Activated CD4-positive, alpha-beta T cell treated with anti-CD3 and anti-CD28 coated beads, Interleukin-2, amount 10 ng/mL, durations not matched to agents 24 days and 14 days (primary cell): ENCODE results near the gene MAST4. TPM values are rescaled to one million over a fixed set of nuclear protein-coding genes. Genes with fewer than 3 reads are reported as not detected.

Experiments
- DNase-seq: peaks from one replicate; pipeline ENCODE4 v3.0.0; 2022
- H3K27ac Mint-ChIP-seq: one replicate; pipeline ENCODE4 v1.8.0; 2022; ENCODE audit warnings: mild to moderate bottlenecking, mixed read lengths
- H3K27me3 Mint-ChIP-seq: one replicate; pipeline ENCODE4 v1.8.0; 2022; ENCODE audit warnings: mixed read lengths
- H3K36me3 Mint-ChIP-seq: one replicate; pipeline ENCODE4 v1.8.0; 2022; ENCODE audit warnings: low read depth, mild to moderate bottlenecking, mixed read lengths
- H3K4me1 Mint-ChIP-seq: one replicate; pipeline ENCODE4 v1.8.0; 2021; ENCODE audit warnings: mixed read lengths
- H3K4me3 Mint-ChIP-seq: one replicate; pipeline ENCODE4 v1.8.0; 2022; ENCODE audit warnings: mild to moderate bottlenecking, moderate library complexity, mixed read lengths
- H3K9me3 Mint-ChIP-seq: one replicate; pipeline ENCODE4 v1.8.0; 2021; ENCODE audit warnings: mixed read lengths
- intact Hi-C: fragments of 100-400 bp; cut with micrococcal nuclease; formaldehyde crosslinking; loops from one replicate; pipeline ENCODE4 v1.15.1; 2023
- total RNA-seq: library from RNA; stranded (reverse); gene quantifications from 2 replicates; pipeline ENCODE4 v1.2.3, GENCODE V29; 2022

Gene MAST4
- total RNA-seq, 1 donor from 2014 or later, result 16.1 TPM

DNA sequence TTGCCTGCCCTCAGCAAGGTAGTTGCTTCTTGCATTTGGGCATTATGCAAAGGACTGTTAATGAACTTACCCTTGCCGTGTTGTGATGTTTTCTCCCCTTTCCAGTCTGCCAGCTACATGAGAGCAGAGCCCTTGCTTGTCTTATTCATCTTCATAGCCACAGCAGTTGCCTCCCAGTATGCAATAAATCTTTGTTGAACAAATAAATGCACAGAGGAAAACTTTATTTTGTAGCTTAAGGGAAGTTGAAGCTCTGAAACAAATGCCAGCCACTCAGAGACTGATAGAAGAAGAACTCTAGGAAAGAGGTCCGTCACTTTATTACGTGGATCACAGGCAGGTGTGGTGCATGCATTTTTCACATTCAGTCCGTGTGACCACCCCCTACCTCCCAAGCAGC, 19.7 kb downstream of the MAST4 start:
- no peak overlapping the region for H3K27ac Mint-ChIP-seq
- H3K9me3 Mint-ChIP-seq, result no peaks in the 10 kb centered on the region
- no peak overlapping the region for H3K4me3 Mint-ChIP-seq
- peaks cover 10% of the 10 kb centered on the region for H3K27me3 Mint-ChIP-seq
- H3K36me3 Mint-ChIP-seq, result peaks cover 2% of the 10 kb centered on the region
- intact Hi-C loops, result loop anchor here (2.0 kb wide), 1 partner anchor 19 kb away; the partner anchor contains the start of gene MAST4
- no peak for DNase-seq
- H3K4me1 Mint-ChIP-seq, result peaks cover 23% of the 10 kb centered on the region

DNA sequence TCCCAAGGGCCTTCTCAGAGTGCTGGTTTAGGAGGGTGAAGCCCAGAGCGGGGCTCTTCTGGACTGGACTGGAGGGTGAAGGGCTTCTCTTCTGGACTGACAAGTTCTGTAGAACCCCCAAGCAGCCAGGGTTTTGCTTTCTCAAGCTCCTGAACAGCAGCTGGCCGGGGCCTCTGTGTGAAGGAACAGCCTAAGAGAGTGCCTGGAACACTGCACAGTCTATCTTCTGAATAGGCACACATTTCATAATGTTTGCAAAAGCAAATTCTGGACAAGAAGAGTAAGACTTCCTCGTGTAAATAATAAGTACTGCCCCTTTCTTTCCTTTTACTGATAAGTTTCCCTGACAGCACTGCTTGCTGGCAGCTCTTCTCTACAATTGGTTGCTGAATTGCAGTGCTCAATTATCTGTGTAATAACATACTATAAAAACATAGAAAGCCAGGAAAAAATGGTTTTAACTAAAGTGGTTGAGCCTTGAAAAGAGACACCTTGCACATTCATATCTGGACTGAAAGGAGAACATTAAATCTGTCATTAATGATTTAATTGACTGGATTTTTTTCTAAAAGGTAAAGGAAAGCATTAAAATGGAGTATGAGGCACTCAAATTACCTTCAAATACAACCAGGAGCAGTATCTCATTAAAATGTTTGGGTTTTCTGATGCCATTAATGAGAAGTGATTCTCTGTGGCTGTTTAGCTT, 20.5 kb downstream of the MAST4 start:
- H3K27ac Mint-ChIP-seq, result peak overlapping the region; percentile 70
- no peak overlapping the region for H3K4me3 Mint-ChIP-seq
- DNase-seq, result no peak
- H3K27me3 Mint-ChIP-seq, result peaks cover 9% of the 10 kb centered on the region
- no peaks in the 10 kb centered on the region for H3K9me3 Mint-ChIP-seq
- H3K36me3 Mint-ChIP-seq, result peaks cover 2% of the 10 kb centered on the region
- intact Hi-C loops, result loop anchor here (1.0 to 2.0 kb wide), 2 partner anchors 20 to 62 kb away; partner anchors contain the start of gene MAST4
- H3K4me1 Mint-ChIP-seq, result peaks cover 26% of the 10 kb centered on the region

DNA sequence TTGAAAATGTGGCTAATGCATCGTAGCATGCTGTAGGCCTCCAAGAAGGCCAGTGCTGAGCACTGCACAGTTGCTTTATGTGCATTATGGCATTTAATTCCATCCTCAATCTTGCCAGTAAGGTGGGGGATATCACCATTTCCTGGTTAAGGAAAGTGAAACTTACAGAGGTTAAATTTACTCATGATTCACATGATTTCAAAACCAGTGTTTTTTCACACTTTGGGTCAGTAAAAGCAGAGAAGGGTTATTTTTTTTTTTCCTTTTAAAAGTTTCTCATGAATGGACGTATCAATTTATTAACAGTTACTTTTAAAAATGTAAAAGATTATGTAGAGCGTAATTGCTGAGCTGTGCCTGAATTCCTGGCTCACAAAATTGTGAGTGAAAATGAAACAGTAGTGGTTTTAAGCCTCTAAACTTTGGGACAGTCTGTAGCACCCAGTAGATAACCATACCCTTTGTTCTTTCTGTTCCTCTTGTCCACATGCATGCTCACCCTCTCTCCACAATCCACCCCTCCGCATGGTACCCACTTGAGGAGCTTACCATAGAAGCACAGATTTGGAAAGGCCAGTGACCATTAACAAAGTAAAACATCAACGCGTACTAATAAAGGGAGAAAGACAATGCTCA, 21.2 kb downstream of the MAST4 start:
- peaks cover 9% of the 10 kb centered on the region for H3K27me3 Mint-ChIP-seq
- no peak for DNase-seq
- H3K4me1 Mint-ChIP-seq, result peaks cover 28% of the 10 kb centered on the region
- H3K27ac Mint-ChIP-seq, result peak overlapping the region; percentile 70
- H3K9me3 Mint-ChIP-seq, result peaks cover 5% of the 10 kb centered on the region
- peak overlapping the region; percentile 67 for H3K4me3 Mint-ChIP-seq
- peaks cover 3% of the 10 kb centered on the region for H3K36me3 Mint-ChIP-seq
- intact Hi-C loops, result loop anchor here (1.0 to 2.0 kb wide), 2 partner anchors 21 to 63 kb away; partner anchors contain the start of gene MAST4

DNA sequence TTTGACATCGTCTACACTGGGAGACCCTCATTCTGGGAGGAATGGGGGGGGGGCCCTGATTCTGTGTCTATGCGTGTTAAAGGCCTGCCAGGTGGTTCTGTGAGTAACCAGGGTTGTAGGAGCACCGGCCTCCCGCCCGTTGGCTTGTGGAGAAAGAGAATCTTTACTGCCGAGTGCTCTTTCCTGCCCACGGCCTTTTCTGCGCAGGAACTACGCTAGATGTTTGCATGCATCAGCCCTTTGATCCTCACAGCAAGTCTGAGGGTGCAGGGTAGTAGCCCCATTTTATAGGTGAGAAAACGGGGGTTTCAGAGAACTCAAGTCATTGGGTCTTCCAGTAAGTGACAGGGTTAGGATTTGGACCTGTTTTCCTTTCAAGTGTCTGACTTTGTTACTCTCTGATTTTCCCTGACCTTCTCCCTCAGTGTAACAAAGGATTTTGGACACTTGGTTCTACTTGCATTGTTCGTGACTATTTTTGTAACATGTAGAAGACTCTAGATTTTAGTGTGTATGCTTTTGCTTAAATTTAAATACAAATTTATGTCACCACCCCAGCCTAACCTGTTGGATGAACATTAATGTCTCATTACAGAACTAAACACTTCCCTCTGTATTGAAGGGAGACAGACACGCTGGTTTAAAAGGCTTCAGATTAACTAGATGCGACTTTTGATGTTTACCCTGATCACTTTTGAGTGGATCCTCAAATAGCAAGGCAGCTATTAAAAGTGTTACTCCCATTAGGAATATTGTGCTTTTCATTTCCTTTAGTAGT, 22.0 kb downstream of the MAST4 start:
- peaks cover 8% of the 10 kb centered on the region for H3K9me3 Mint-ChIP-seq
- intact Hi-C loops, result loop anchor here (1.0 to 2.0 kb wide), 2 partner anchors 21 to 64 kb away; partner anchors contain the start of gene MAST4
- H3K4me3 Mint-ChIP-seq, result peak overlapping the region; percentile 67
- no peak overlapping the region for H3K27ac Mint-ChIP-seq
- H3K27me3 Mint-ChIP-seq, result peaks cover 9% of the 10 kb centered on the region
- peak; percentile 63 for DNase-seq
- peaks cover 3% of the 10 kb centered on the region for H3K36me3 Mint-ChIP-seq
- H3K4me1 Mint-ChIP-seq, result peaks cover 26% of the 10 kb centered on the region

DNA sequence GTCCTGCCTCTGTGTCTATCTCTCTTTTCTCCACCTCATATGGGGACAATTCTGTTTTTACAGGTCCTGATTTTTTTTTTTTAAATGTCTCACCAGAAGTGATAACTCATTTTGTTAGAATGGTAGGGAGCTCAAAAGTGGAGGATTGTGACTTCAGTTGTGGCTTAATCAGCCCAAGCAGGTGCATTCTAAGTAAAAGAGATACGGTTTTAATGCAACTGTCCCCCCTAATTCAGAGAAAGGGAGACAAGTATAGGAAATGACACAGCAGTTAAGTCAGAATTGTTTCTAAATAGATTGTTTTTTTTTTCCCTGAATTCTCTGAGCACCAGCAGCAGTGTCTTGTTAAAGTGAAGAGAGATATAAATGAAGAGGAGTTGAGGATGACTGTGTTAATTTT, 24.5 kb downstream of the MAST4 start:
- DNase-seq, result no peak
- Mint-ChIP-seq H3K27me3 (peaks cover 8% of the 10 kb centered on the region), H3K4me3 (peak overlapping the region; percentile 17), H3K9me3 (peaks cover 8% of the 10 kb centered on the region), H3K27ac (peak overlapping the region; percentile 30), H3K36me3 (peaks cover 3% of the 10 kb centered on the region), H3K4me1 (peaks cover 26% of the 10 kb centered on the region)
- intact Hi-C loops, result no loop called here

DNA sequence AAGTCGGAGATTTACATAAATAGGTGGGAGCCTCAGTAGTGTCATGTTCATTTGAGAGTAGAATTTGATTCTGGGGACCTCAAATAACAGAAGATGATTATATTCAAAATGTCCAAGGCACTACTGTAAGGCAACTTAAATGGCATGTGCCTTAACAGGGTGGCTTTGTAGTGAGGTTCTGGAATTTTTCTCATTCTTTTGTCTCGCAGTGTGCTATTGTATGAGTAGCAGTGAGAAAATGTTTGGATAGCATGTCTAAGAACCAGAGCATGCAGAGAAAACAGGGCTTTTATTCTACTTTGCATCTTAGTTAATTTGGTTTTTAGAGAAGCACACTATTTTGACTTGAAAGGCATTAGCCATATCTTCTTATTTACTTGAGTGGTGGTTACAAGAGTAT, 25.0 kb downstream of the MAST4 start:
- Mint-ChIP-seq H3K4me3 (peak overlapping the region; percentile 17), H3K27ac (peak overlapping the region; percentile 30), H3K27me3 (peaks cover 8% of the 10 kb centered on the region)

DNA sequence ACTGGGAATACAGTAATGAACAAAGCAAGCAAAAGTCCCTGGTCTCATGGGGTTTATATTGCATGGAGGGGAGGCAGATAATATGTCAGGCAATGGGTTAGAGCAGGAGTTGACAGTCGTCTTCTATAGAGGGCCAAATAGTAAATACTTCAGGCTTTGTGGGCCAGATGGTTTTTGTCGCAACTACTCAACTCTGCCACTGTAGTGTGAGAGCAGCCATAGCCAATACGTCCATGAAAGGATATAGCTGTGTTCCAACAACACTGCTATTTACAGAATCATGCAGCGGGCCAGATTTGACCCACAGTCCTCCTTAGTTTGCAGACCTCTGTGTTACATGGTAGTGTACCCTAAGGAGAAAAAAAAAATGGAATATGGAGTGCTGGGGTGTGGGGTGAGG, 25.5 kb downstream of the MAST4 start:
- peaks cover 3% of the 10 kb centered on the region for H3K36me3 Mint-ChIP-seq
- no peak overlapping the region for H3K27ac Mint-ChIP-seq
- intact Hi-C loops, result no loop called here
- DNase-seq, result no peak
- H3K9me3 Mint-ChIP-seq, result peaks cover 8% of the 10 kb centered on the region
- H3K27me3 Mint-ChIP-seq, result peaks cover 8% of the 10 kb centered on the region
- H3K4me1 Mint-ChIP-seq, result peaks cover 24% of the 10 kb centered on the region
- no peak overlapping the region for H3K4me3 Mint-ChIP-seq

More for the DNA sequence above, 25.0 kb downstream of the MAST4 start:
- intact Hi-C loops, result no loop called here
- Mint-ChIP-seq H3K9me3 (peaks cover 8% of the 10 kb centered on the region), H3K36me3 (peaks cover 3% of the 10 kb centered on the region), H3K4me1 (peaks cover 26% of the 10 kb centered on the region)
- no peak for DNase-seq

DNA sequence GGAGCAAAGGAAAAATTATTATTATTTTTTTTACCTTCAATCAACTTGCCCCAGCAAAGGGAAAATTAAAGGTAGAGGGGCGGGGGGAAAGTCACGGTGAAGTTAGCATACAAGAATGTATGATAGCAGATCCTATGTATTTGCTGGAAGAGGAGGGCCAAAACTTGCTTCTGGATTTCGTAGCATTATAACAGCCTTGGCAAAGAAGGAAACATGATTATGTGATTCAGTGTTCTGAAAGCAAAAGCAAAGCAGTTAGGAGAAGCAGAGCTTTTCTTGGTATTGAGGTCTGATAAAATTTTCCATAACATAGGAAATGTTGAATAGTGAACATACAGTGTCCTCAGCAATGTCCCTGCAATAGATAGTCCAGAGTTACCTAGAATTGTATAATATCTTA, 32.4 kb downstream of the MAST4 start:
- Mint-ChIP-seq H3K9me3 (no peaks in the 10 kb centered on the region), H3K4me1 (no peaks in the 10 kb centered on the region), H3K36me3 (no peaks in the 10 kb centered on the region), H3K4me3 (no peak overlapping the region), H3K27me3 (peaks cover 10% of the 10 kb centered on the region), H3K27ac (no peak overlapping the region)
- intact Hi-C loops, result no loop called here
- no peak for DNase-seq

DNA sequence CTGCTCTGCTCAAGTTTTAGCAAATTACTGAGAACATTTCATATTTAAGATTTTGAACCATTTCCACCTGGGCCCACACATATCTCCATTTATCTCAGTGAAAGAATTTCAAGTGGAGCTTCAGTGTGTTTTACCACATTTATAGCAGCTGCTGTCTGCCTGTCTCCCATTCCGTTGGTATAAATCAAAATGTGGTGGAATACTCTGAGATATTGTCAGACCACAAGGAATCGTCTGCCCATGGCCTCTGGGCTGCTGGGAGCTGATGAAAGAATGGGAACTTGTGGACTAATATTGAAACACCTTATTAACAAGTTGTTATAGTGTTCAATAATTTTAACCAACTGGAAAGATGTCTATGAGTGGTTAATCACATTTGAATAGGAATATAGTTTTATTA, 33.3 kb downstream of the MAST4 start:
- Mint-ChIP-seq H3K4me1 (no peaks in the 10 kb centered on the region), H3K27me3 (peaks cover 10% of the 10 kb centered on the region), H3K36me3 (no peaks in the 10 kb centered on the region), H3K4me3 (no peak overlapping the region), H3K27ac (no peak overlapping the region), H3K9me3 (no peaks in the 10 kb centered on the region)
- intact Hi-C loops, result no loop called here
- no peak for DNase-seq

DNA sequence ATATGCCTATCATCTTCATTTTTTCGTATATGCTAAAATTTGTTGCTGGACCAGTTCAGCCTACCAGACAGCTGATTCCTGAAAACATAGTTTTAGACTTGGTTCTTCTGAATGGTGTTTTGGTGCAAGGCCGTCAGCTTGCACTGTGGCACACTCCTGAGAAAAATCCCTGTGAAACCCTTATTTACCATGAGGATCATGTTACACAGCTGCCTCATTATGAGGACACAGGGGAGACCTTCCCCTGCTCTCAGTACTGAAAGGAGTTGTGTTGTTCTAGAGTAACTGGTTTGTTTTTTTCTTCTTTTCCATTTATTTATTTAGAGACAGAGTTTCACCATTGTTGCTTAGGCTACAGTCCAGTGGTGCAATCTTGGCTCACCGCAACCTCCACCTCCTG, 37.6 kb downstream of the MAST4 start:
- Mint-ChIP-seq H3K9me3 (no peaks in the 10 kb centered on the region), H3K36me3 (no peaks in the 10 kb centered on the region), H3K27ac (no peak overlapping the region), H3K27me3 (peaks cover 11% of the 10 kb centered on the region), H3K4me1 (no peaks in the 10 kb centered on the region), H3K4me3 (no peak overlapping the region)
- intact Hi-C loops, result no loop called here
- no peak for DNase-seq

DNA sequence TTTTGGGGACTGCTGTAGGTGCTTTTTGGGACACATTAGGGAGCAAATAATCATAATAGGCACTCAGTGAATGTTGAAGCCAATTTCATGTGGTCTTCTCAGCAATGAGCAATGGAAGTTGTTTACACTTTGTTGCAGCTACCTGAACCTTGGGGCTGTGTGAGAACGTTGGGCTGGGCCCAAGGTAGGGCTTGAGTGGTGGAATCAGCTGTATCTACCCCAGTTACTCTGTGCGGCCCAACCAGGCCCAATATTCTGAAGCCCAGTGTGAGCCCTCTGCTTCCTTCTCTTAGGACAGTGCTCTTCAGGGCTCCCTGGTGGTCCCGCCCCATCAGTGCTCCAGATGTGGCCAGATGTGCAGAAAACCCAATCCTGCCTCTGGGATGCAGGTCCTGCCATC, 38.4 kb downstream of the MAST4 start:
- Mint-ChIP-seq H3K9me3 (no peaks in the 10 kb centered on the region), H3K4me1 (no peaks in the 10 kb centered on the region), H3K4me3 (no peak overlapping the region), H3K27ac (no peak overlapping the region), H3K36me3 (no peaks in the 10 kb centered on the region), H3K27me3 (peaks cover 13% of the 10 kb centered on the region)
- intact Hi-C loops, result no loop called here
- no peak for DNase-seq

DNA sequence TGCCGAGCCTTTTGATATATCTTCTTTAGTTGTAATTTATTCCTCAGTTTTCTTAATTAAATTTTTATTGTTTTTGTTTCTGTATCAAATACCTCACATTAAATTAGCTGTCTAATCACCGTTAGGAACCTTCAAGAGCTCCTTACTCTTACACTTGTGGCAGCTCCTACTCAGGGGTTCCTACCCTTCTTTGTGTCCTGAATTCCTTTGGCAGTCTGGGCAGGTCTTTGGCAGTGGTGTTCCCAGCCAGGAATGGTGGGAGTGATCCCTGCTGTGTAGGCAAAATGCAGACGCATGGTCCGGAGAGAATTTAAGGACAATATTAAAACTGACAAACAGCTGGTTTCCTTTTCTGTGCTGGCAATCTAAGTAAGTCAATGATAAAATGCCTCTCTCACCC, 41.8 kb downstream of the MAST4 start:
- Mint-ChIP-seq H3K27me3 (peaks cover 14% of the 10 kb centered on the region), H3K4me1 (no peaks in the 10 kb centered on the region), H3K9me3 (no peaks in the 10 kb centered on the region), H3K36me3 (no peaks in the 10 kb centered on the region), H3K27ac (no peak overlapping the region), H3K4me3 (no peak overlapping the region)
- intact Hi-C loops, result no loop called here
- DNase-seq, result no peak

DNA sequence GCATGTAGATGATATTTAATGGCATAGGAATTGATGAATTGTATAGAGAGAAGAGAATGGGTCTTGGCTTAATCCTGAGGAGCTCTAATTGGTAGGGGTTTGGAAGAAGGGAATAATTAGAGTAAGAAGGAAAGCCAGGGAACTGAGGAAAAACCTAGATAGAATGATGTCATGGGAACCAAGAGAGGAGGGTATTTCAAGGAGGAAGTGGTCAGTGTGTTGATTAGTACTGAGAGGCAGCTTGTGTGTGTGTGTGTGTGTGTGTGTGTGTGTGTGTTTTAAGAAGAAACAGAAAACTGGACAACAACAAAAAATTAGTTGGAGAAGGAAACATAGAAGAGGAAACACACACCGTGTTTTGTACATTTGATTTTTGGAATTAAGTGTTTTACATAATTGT, 42.8 kb downstream of the MAST4 start:
- Mint-ChIP-seq H3K36me3 (no peaks in the 10 kb centered on the region), H3K27me3 (peaks cover 14% of the 10 kb centered on the region), H3K9me3 (no peaks in the 10 kb centered on the region), H3K4me3 (no peak overlapping the region), H3K4me1 (no peaks in the 10 kb centered on the region), H3K27ac (no peak overlapping the region)
- intact Hi-C loops, result no loop called here
- no peak for DNase-seq

DNA sequence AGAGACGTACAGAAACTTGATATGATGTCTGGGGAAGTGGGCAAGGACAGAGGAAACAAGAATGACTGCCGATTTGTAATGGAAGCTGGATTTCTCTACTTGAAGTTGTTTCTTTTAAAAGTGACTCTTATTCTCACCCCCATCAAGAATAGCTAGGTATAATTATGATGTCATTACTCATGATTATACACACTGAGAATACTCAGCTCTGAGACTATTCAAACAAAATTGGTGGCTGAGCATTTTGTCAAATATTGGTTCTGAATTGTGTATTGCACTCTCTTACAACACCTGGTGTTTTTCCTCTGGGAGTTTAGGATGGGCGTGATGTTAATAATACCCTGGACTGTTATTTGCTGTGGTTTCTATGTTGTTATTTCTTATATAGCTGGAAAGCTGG, 46.3 kb downstream of the MAST4 start:
- H3K36me3 Mint-ChIP-seq, result no peaks in the 10 kb centered on the region
- no peaks in the 10 kb centered on the region for H3K9me3 Mint-ChIP-seq
- peaks cover 19% of the 10 kb centered on the region for H3K27me3 Mint-ChIP-seq
- no peak for DNase-seq
- intact Hi-C loops, result no loop called here
- H3K4me3 Mint-ChIP-seq, result no peak overlapping the region
- no peak overlapping the region for H3K27ac Mint-ChIP-seq
- peaks cover 2% of the 10 kb centered on the region for H3K4me1 Mint-ChIP-seq
